Measurements from ENCODE around the gene TAF3. TPM values are rescaled to one million over a fixed set of nuclear protein-coding genes. Genes with fewer than 3 reads are reported as not detected.

The TAF3 gene
- polyA plus RNA-seq, 1 donor (not counting 4 experiments of a cell fraction or from before 2014, with no cell fraction given): 2.0 TPM

- no peaks in the 10 kb centered on the region for H3K4me1 ChIP-seq (ENCODE audit: control insufficient read depth, extremely low read depth, insufficient read depth, low read length)
- FAIRE-seq (no peak), DNase-seq (ENCODE audit: low read depth, low spot score) (no peak)
- dilution Hi-C loops (cut with MboI; ENCODE audit: extremely low pct_ligation_motif_present, low sequenced_read_pairs): no loop called here
- TF ChIP-seq CTCF (optimal IDR thresholded peaks at IDR 0.05 in 1 of 3, IDR thresholded peaks at IDR 0.05 in 1 of 3, conservative IDR thresholded peaks at IDR 0.05 in 1 of 3; ENCODE audit: extremely low read depth in 1 of 3, insufficient read depth in 2 of 3, low read length in 3 of 3) (no peak), EZH2 (IDR thresholded peaks at IDR 0.05; ENCODE audit: low read length) (no peak)
- no peaks in the 10 kb centered on the region for H3K9me1 ChIP-seq (ENCODE audit: control insufficient read depth, extremely low read depth, insufficient read depth, low read length)
- no peak overlapping the region for H3K27ac ChIP-seq (ENCODE audit: control insufficient read depth, insufficient read depth, low read length)
- peaks cover 2% of the 10 kb centered on the region for H3K79me2 ChIP-seq (ENCODE audit: control insufficient read depth, insufficient read depth, low read length)
- H4K20me1 ChIP-seq (ENCODE audit: control insufficient read depth, extremely low read depth, insufficient read depth, low read length): no peaks in the 10 kb centered on the region
- H3K4me2 ChIP-seq (ENCODE audit: control insufficient read depth, extremely low read depth, insufficient read depth, low read depth, low read length): no peak overlapping the region
- no peaks in the 10 kb centered on the region for H3K27me3 ChIP-seq (ENCODE audit: control insufficient read depth, extremely low read depth, insufficient read depth, low read length)
- no peak overlapping the region for H3K9ac ChIP-seq (ENCODE audit: control insufficient read depth, extremely low read depth, insufficient read depth, low read length)
- H3K36me3 ChIP-seq (ENCODE audit: control insufficient read depth in 2 of 2, extremely low read depth in 1 of 2, insufficient read depth in 2 of 2, low read length in 2 of 2): no peaks in the 10 kb centered on the region
- no peaks in the 10 kb centered on the region for H3K9me3 ChIP-seq (ENCODE audit: control insufficient read depth, low read depth, low read length)
- H2AFZ ChIP-seq (ENCODE audit: control insufficient read depth, low read length): no peak overlapping the region
- H3K4me3 ChIP-seq (ENCODE audit: control insufficient read depth in 2 of 3, extremely low read depth in 1 of 3, insufficient read depth in 2 of 3, low read depth in 1 of 3, low read length in 3 of 3): no peak overlapping the region
These were observed 99.4 kb downstream of the TAF3 start for GRCh38 chr10:7917736-7918135.

- Histone ChIP-seq H3K27me3 (ENCODE audit: control insufficient read depth, extremely low read depth, insufficient read depth, low read length) (no peaks in the 10 kb centered on the region), H3K79me2 (ENCODE audit: control insufficient read depth, insufficient read depth, low read length) (peaks cover 2% of the 10 kb centered on the region), H2AFZ (ENCODE audit: control insufficient read depth, low read length) (no peak overlapping the region), H3K4me1 (ENCODE audit: control insufficient read depth, extremely low read depth, insufficient read depth, low read length) (no peaks in the 10 kb centered on the region), H3K9ac (ENCODE audit: control insufficient read depth, extremely low read depth, insufficient read depth, low read length) (no peak overlapping the region), H3K36me3 (ENCODE audit: control insufficient read depth in 2 of 2, extremely low read depth in 1 of 2, insufficient read depth in 2 of 2, low read length in 2 of 2) (no peaks in the 10 kb centered on the region), H4K20me1 (ENCODE audit: control insufficient read depth, extremely low read depth, insufficient read depth, low read length) (no peaks in the 10 kb centered on the region), H3K9me3 (ENCODE audit: control insufficient read depth, low read depth, low read length) (no peaks in the 10 kb centered on the region), H3K4me3 (ENCODE audit: control insufficient read depth in 2 of 3, extremely low read depth in 1 of 3, insufficient read depth in 2 of 3, low read depth in 1 of 3, low read length in 3 of 3) (no peak overlapping the region), H3K4me2 (ENCODE audit: control insufficient read depth, extremely low read depth, insufficient read depth, low read depth, low read length) (no peak overlapping the region), H3K9me1 (ENCODE audit: control insufficient read depth, extremely low read depth, insufficient read depth, low read length) (no peaks in the 10 kb centered on the region), H3K27ac (ENCODE audit: control insufficient read depth, insufficient read depth, low read length) (no peak overlapping the region)
- dilution Hi-C loops (cut with MboI; ENCODE audit: extremely low pct_ligation_motif_present, low sequenced_read_pairs): no loop called here
- TF ChIP-seq EZH2 (IDR thresholded peaks at IDR 0.05; ENCODE audit: low read length) (no peak), CTCF (optimal IDR thresholded peaks at IDR 0.05 in 1 of 3, IDR thresholded peaks at IDR 0.05 in 1 of 3, conservative IDR thresholded peaks at IDR 0.05 in 1 of 3; ENCODE audit: extremely low read depth in 1 of 3, insufficient read depth in 2 of 3, low read length in 3 of 3) (no peak)
- DNase-seq (ENCODE audit: low read depth, low spot score) (no peak), FAIRE-seq (no peak)
These were observed 104.4 kb downstream of the TAF3 start for GRCh38 chr10:7922707-7923106.

Data from keratinocyte (primary cell).